22Rv1 (cell line): ENCODE results near the gene FEV.

Experiments used
- H3K27ac ChIP-seq: fragments of 450-650 bp; 2 replicates; pipeline ENCODE4 v1.5.1; 2017
- ZFX ChIP-seq: fragments of 450-650 bp; IDR thresholded peaks from 2 replicates; pipeline ENCODE4 v1.6.1; 2017; ENCODE audit warnings: antibody characterized with exemption, borderline replicate concordance
- TF ChIP-seq, protein P1 (sequence below): fragments of 450-650 bp; IDR thresholded peaks from 2 replicates; pipeline ENCODE4 v1.5.1; 2017; ENCODE audit warnings: mild to moderate bottlenecking

Gene FEV

DNA sequence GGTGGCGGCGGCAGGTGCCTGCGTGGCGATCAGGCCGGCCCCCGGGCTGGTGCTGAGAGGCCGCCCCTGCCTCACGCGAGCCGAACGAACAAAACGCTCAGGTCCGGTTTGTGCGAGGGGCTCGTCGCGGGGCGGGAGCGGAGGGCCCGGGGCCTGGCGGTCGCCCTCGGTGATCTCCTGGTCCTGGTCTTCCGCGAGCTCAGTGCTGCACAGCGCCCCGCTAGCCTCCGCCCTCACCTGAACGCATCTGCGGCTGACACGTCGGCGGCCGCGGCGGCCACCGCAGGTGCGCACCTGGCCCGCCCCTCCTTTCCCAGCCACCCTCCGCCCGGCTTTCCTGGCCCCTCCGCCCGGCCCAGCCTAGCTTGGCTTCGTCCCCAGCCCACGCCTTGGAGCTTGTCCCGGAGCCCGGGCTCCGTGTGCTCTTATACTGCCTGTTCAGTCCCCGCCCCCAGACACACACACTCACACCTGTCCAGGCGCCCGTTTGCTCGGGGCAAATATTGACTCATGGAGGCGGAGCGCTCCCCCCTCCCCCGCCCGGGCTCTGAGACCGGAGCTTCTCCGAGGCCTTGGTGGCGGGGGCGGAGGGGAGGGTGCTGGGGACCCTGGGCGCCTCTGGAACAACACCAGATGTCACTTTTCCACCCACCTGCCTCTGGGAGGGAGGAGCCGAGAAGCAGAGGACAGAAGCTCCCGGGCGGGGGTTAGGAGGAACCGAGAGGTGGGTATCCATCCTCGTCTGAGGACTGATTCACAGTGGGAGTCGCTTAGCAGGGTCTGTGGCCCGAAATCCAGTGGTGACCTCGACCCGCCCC is 16.8 kb upstream of the FEV start:
- TF ChIP-seq, protein P1, sequence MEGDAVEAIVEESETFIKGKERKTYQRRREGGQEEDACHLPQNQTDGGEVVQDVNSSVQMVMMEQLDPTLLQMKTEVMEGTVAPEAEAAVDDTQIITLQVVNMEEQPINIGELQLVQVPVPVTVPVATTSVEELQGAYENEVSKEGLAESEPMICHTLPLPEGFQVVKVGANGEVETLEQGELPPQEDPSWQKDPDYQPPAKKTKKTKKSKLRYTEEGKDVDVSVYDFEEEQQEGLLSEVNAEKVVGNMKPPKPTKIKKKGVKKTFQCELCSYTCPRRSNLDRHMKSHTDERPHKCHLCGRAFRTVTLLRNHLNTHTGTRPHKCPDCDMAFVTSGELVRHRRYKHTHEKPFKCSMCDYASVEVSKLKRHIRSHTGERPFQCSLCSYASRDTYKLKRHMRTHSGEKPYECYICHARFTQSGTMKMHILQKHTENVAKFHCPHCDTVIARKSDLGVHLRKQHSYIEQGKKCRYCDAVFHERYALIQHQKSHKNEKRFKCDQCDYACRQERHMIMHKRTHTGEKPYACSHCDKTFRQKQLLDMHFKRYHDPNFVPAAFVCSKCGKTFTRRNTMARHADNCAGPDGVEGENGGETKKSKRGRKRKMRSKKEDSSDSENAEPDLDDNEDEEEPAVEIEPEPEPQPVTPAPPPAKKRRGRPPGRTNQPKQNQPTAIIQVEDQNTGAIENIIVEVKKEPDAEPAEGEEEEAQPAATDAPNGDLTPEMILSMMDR: no peak
- TF ChIP-seq ZFX: no peak
- peak overlapping the region; percentile 91 for H3K27ac ChIP-seq

- peak overlapping the region; percentile 91 for H3K27ac ChIP-seq
- no peak for TF ChIP-seq ZFX
- TF ChIP-seq, protein P1: no peak
Observed at GRCh38 chr2:219001100-219001576, 16.2 kb upstream of the FEV start.

DNA sequence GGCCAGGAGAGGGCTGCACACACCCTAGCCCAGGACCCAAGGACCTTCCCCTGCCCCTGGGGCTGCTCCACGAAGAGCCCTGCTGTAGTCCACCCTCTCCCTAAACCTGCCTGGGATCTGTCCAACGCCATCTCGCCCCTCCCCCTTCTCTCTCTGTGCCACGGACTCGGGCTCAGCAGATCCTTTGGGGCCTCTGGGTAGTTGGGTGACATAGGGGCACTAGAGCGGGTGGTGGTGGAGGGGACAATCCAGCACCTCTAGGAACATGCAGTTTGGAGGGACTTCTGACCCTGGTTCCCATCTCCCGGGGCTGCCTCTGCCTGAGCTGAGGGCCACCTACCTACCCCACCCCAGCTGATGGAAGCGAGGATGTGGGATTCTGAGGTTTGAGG is 15.6 kb upstream of the FEV start:
- TF ChIP-seq, protein P1: no peak
- no peak for TF ChIP-seq ZFX
- H3K27ac ChIP-seq: peak overlapping the region; percentile 91

- H3K27ac ChIP-seq: peak overlapping the region; percentile 91
- TF ChIP-seq, protein P1: no peak
- no peak for TF ChIP-seq ZFX
Observed at GRCh38 chr2:218999881-219000568, 15.0 kb upstream of the FEV start.

DNA sequence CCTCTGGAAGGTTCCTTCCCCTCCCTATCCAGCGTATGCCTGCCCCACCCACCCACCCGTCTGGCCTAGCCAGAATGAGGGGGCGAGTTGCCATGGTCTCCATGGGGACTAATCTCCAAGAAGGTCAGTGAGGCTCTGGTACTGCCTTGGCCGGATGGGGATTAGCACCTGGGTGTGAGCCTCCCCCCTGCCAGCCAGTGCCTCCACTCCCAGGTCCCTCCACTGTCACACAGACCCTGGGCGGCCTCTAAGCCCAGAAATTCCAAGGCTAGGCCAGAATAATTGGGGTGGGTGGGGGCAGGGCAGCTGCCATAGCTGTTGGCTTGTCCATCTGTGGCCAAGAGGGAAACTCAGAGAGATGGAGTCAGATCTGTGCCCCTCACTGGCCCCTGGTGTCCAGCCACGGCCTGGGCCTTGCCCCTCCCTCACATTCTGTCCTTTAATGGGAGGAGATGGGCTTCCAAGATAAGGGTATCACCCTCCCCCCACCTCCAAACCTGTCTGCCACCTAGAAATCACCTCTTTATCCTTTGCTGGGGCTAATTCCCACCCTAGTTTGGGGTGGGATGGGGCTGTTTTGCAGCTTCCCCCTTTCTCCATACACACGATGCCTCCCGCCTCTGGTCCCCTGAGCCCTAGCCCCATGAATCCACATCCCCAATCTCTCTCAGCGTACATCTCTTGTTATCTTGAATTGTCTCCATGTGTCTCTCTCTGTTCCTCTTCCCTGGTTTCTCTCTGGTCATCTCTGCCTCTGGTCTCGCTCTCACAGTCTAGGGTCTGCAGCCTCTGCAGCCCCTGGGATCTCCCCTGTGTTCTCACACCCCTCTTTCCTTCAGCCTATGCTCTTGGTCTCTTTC is 14.3 kb upstream of the FEV start:
- peak overlapping the region; percentile 91 for H3K27ac ChIP-seq
- TF ChIP-seq ZFX: no peak
- TF ChIP-seq, protein P1: no peak

DNA sequence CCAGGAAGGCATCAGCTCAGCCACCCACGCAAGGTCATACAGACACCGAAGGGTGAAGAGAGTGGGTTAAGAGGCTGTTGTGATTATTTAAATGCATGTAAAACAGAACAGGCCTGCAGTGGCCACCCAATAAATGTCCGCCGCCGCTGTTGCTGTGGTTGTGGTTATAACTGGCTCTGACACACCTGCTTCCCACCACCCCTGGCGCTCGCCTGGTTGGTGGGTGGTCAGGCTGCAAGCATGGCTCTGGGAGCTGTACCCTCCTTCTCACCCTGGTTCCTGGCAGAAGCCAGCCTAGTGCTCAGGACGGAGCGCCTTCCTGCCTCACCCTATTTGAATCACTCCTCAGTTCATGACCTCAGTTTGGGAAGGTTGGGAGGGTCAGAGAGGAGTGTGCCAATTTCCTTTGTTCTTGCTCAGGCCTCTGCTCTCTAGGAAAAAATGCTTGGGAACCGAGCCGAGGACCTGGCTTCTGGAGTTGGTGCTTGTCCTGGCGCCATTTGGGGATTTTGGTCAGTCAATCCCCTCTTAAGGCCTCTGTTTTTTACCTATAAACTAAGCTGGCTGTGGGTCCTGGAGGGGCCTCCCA is 13.5 kb upstream of the FEV start:
- H3K27ac ChIP-seq: peak overlapping the region; percentile 91
- no peak for TF ChIP-seq ZFX
- TF ChIP-seq, protein P1: no peak
